SK-N-SH (cell line): Measurements from ENCODE around the gene EGFLAM.

Experiments
- POLR2AphosphoS5 ChIP-seq: IDR thresholded peaks from 2 replicates; pipeline ENCODE4 v1.6.1; 2012; ENCODE audit warnings: low read depth, low read length
- TCF12 ChIP-seq: IDR thresholded peaks from 2 replicates; pipeline ENCODE4 v1.4.0; 2012

GRCh38 chr5:38295751-38296150, 37.4 kb downstream of the EGFLAM start:
- TF ChIP-seq POLR2AphosphoS5: no peak
- no peak for TF ChIP-seq TCF12
